HG02938 (cell line): ENCODE results near the gene ABCA13.

Experiments
- ATAC-seq: cut with Tn5 transposase; IDR thresholded peaks from one replicate; pipeline ENCODE4 v1.9.1; 2021; ENCODE audit warnings: mild to moderate bottlenecking, moderate library complexity; ENCODE audit not compliant: unreplicated experiment

The ABCA13 gene

GRCh38 chr7:48242846-48243245, 71.6 kb downstream of the ABCA13 start:
- ATAC-seq: no peak

DNA sequence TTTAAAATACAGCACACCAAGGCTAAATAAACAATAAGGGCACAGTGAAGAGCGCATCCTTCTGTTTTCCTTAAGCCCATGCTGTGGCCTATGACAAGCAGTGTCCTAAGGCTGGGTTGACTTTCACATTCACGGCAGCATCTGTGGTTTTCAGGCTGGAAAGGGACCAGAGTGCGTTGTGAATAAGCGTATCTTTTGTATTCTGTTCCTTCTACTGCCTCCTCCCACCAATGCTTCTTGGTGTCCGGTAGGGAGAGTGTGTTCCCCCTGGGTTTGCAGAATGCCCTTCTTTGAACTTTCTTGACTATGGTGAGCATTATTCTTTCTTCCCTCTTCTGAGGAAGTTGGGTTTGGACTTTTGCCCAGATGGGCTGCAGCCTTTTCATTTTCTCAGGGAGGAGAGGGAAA, 73.6 kb downstream of the ABCA13 start:
- no peak for ATAC-seq

- ATAC-seq: peak; percentile 64
Observed at GRCh38 chr7:48245751-48246472, 74.7 kb downstream of the ABCA13 start.

DNA sequence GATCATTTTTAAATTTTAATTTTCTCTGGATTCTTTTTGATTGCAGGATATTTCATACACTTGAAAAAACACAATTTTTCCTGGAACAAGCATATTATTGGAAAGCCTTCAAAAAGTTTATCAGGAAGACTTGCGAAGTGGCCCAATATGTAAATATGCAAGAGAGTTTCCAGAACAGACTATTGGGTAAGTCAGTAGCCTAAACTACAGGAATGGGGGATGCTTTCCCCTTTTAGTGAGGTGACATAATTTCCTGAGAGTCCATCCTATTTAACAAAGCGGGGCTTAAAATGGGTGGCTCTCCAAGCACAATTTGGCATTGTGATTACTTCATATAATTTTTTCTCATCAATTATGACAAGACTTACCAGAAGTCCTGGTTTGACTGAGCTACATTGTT, 77.9 kb downstream of the ABCA13 start:
- ATAC-seq: no peak

DNA sequence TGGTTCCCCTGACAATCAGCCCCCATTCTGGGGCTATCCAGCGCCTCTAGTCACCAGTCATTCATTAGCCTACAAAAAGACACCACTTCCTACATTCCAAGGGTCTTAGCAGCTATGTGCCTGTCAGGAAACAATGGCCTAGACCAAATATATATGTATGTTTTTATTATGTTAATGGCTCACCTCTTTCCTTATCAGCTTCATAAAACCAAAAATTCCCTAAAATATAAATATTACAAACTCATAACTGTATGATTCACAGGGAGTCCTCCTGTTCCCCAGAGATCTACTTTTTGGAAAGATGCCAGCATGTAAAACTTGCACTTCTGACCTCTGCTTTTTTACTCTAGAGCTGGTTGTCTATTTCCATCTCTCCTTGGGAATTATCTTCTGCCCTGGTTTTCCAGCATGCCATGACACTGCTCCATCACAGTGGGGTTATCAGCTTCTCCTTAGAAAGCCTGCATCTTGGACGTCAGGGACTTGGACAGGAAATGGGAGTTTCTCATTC, 79.2 kb downstream of the ABCA13 start:
- no peak for ATAC-seq

DNA sequence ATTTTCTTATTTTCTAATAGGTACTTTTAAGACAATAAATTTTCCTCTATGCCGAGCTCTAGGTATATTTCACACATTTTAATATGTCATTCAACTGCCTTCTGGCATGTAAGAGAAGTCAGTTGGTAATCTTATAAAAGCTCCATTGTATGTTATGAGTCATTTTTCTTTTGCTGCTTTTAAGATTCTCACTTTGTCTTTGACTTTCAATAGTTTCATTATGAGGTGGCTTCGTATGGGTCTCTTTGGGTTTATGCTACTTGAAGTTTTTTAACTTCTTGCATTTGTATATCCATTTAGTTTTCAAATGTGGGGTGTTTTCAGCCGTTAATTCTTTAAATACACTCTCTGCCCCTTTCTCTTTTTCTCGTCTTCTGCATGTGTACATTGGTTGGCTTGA, 80.5 kb downstream of the ABCA13 start:
- ATAC-seq: peak; percentile 97

DNA sequence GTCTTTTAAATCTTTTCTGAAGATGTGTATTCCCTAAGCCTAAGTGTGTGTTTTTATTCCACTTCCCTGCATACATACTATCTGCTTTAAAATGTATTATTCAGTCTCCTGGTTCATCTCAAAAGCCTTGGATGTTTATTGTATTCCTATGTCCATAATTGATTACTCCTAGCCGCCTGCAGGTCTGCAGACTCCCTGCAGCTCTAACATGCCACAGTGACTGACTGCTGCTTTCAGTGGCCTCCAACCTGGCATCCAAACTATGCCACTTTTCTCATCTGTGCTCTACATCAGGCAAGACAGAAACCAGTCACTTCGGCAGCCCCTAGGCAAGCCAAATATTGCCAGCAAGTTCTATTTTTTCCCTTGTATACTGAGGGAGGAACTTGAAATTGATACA, 81.7 kb downstream of the ABCA13 start:
- no peak for ATAC-seq

GRCh38 chr7:48255046-48255445, 83.8 kb downstream of the ABCA13 start:
- no peak for ATAC-seq

DNA sequence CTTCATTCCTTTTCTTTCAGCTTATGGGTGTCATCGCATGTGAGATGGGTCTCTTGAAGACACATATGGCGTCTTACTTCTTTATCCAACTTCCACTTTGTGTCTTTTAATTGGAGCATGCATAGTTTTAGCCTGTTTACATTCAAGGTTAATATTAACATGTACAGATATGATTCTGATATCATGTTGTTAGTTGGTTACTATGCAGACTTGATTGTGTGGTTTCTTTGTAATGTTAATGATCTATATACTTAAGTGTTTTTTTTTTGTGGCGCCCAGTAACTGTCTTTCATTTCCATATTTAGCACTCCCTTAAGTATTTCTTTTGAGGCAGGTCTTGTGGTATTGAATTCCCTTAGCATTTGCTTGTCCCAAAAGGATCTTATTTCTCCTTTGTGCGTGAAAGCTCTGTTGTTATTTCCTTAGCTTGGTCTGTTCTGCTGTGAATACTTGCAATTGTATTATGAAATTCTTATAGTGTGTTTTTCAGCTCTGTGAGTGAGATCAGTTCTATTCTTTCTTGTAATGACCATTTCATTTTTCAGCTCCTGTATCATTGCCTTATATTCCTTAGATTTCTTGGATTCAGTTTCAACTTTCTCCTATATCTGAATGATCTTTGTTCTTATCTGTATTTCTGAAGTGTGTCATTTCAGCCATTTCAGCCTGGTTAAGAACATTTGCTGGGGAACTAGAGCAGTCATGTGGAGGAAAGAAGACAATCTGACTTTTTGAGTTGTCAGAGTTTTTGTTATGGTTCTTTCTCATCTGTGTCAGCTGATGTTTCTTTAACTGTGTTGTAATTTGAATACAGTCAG, 88.4 kb downstream of the ABCA13 start:
- ATAC-seq: peak; percentile 48

DNA sequence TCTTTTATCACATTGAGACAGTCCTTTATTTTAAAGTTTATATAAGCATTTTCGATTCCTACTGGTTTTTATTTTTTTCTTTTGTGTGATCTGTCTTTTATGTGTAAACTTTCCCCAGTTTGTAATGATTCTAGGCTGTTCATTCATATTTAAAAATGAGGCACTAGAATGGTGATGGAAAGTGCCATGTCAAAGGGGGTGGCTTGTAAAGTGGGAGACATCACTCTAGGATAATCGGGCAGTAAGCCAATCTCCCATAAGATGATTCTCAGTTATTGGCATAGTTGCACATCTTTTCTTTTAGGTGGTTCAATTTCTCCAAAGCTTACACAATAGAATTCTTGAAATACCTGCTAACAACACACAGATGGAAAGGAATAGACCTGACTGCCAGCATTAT, 90.4 kb downstream of the ABCA13 start:
- ATAC-seq: no peak

DNA sequence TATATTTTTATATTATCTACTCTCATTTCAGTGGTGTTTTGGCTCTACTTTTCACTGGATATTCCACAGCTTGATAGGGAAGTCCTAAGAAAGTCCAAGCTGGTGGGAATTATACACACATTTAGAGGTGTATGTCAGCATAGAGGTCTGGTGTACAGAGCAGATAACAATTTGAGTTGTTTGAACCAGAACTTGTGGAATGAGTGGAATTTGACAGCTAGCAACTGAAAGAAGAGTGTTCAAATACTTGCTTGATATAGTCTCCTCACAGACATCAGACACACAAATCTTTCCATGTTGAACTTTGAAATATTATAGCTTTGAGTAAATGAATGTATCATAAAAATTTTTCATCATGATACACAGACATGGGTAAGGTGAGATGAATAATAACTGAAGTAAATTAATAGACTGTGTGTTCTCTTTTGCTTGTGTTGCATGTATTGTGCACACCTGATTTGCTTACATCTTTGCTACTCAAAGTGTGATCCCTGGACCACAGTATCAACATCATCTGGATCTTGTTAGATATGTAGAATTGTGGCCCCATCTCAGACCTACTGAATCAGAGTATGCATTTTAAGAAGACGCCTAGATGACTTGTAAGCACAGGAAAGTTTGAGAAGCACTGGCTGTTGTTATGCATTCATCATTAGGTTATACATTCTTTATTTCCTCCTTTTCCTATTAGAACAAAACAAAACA, 91.5 kb downstream of the ABCA13 start:
- no peak for ATAC-seq

DNA sequence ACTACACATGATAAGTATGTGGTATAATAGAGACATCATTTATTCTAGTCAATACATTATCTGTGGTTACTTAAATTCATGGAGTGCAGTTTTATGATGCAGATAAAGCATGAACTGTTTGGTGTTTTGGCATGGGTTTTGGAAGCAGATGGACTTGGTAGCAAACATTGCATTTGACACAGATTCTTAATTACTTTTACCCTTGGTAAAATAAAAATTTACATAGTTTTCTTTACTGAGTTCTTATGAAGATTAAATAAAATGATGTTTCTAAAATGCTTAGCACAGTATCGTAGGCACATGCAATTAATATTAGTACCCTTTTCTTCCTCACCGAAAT, 92.0 kb downstream of the ABCA13 start:
- no peak for ATAC-seq

DNA sequence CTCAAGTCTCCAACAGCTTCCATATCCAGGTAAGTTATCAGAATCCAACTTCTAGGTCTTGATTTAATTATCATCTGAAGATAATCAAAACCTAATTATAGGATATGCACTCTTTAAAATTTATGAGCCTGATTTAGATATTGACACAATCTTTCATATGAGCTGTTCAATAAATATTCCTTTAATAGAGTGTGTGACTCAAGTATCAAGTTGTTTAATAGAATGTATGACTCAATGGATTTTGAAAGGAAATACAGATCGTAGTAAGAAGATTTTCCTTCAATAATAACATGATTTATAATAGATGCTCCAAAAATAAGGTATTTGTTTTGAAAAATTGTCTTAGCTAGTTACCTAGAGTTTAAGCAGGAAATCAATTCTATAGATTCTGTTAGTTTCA, 97.8 kb downstream of the ABCA13 start:
- ATAC-seq: no peak

- no peak for ATAC-seq
Observed at GRCh38 chr7:48274662-48275061, 103.4 kb downstream of the ABCA13 start.

DNA sequence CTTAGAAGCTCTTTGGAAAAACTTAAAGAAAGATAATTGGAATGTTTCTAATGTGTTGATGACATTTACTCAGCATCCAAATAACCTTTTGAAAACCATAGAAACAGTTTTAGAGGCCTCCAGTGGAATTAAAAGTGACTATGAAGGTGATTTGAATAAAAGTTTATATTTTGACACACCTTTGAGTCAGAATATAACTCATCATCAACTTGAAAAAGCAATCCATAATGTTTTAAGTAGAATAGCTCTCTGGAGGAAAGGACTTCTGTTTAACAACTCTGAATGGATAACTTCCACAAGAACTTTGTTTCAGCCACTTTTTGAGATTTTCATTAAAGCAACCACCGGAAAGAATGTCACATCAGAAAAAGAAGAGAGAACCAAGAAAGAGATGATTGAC, 108.2 kb downstream of the ABCA13 start:
- no peak for ATAC-seq

GRCh38 chr7:48280100-48280499, 108.8 kb downstream of the ABCA13 start:
- no peak for ATAC-seq

DNA sequence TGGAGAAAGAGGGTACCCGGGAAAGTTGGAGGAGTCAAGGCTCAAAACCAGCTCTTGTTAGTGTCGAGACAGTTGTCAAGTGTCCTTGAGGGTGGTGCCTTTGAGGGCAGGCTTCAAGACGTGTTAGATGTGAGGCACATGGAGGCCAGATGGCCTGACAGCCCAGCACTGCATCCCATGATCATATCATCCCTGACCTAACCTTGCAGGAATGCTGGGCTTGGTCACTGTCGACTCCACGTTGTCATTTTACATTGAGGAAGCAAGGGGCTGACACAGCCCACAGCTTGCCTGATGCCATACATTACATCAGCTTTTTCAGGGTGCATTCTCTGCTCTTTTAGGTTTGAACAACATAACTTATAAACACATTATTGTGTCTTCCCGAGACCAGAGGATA, 114.1 kb downstream of the ABCA13 start:
- no peak for ATAC-seq

GRCh38 chr7:48286836-48287235, 115.6 kb downstream of the ABCA13 start:
- ATAC-seq: no peak

DNA sequence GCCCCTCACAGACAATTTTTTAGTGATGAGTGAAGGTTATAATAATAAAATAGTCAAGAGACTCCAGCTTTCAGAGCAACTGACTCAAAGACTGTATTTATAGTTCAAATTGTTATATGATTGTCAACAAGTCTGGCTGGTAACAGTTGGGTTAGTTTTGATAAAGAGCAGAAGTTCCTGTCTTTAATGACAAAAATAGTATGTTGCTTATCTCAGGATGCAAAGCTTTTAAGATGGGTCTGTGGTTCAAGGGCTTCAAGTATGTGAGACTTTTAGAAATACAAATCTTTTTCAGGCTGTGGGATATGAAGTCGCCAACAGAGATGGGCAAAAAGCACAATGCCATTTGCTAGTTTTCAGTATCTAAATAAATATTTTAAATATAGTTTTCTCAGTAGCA, 118.4 kb downstream of the ABCA13 start:
- no peak for ATAC-seq

- ATAC-seq: no peak
Observed at GRCh38 chr7:48292949-48293348, 121.7 kb downstream of the ABCA13 start.

DNA sequence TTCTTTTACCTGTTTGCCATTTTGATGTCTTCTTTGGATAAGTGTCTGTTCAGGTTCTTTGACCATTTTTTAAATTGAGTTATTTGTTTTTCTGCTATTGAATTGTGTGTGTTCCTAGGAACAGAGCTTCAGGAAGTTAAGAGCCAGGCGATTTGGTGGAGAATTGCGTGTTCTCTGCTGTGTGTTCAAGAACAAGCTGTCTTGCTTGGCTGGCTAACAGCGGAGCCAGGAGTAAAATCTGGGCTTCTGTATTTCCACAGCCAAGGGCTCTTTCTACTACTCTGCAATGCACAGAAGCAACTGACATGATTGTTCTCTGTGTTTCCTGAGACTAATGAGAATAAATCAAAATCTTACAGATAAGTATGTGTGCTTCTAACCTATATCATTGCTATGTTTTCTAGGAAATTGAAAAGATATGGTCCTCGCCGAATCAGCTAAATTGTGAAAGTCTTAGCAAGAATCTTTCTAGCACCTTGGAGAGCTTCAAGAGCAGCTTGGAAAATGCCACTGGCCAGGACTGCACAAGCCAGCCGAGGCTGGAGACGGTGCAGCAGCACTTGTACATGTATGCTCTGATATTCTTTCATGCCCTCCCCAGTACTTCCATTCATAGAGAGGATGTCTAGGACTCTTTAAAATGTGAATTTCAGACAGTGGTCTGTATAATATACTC, 124.2 kb downstream of the ABCA13 start:
- no peak for ATAC-seq
